Measurements from ENCODE around the gene NLRP6. TPM values are rescaled to one million over a fixed set of nuclear protein-coding genes. Genes with fewer than 3 reads are reported as not detected.
"Not testable (repeated sequence)": the region's sequence is repeated elsewhere in the genome, so short reads cannot be mapped to it uniquely, and the experiment has no call there.

Gene NLRP6
- total and polyA plus RNA-seq, 2 of the 4 experiments (the other 2 are of a cell fraction), result not detected

DNA sequence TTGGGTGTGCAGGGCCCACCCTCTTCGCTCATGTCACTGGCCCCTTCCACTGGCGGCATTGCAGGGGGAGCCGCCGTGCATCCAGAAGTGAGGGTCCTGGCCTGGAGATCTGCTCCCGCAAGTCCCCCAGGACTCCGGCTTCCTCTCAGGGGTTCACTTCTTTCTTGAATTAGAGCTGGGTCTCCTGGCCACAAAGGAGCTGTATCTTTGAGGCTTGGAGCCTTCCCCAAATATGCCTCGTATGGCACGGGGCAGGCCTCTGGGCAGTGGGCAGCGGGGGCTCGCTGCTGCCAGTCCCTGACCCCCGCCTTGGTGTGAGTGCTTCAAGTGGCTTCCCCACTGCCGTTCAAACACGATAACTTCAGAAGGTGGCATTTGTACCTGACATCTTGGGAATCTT lies 49.8 kb downstream of the NLRP6 start:
- Histone ChIP-seq H3K4ac (ENCODE audit: low read depth, low read length) (no peak overlapping the region), H3K23ac (ENCODE audit: low read depth, low read length) (no peak overlapping the region), H4K5ac (ENCODE audit: low read depth, low read length) (no peak overlapping the region), H3K56ac (ENCODE audit: extremely low read depth, insufficient read depth, low read length) (no peak overlapping the region), H3K79me1 (ENCODE audit: low read depth in 1 of 2, low read length in 2 of 2) (no peaks in the 10 kb centered on the region), H4K8ac (ENCODE audit: low read depth in 2 of 2, low read length in 2 of 2) (no peak overlapping the region), H2BK20ac (ENCODE audit: low read depth, low read length) (no peak overlapping the region), H4K20me1 (ENCODE audit: insufficient read depth, low read length) (no peaks in the 10 kb centered on the region), H3K27me3 (ENCODE audit: control insufficient read depth, insufficient read depth, low read length) (no peaks in the 10 kb centered on the region), H2BK5ac (ENCODE audit: low read depth, low read length, poor library complexity, severe bottlenecking) (no peak overlapping the region), H3K4me1 (ENCODE audit: control insufficient read depth, insufficient read depth, low read length) (peaks cover 13% of the 10 kb centered on the region), H2AK5ac (ENCODE audit: low read depth, low read length) (no peak overlapping the region), H3K9ac (ENCODE audit: low read depth, low read length) (no peak overlapping the region), H3K14ac (replicated peaks; ENCODE audit: low read depth, low read length) (no peak overlapping the region), H3K4me2 (ENCODE audit: low read depth, low read length) (no peak overlapping the region), H3K27ac (ENCODE audit: insufficient read depth, low read length) (no peak overlapping the region), H3K4me3 (ENCODE audit: insufficient read depth, low read depth, low read length) (no peak overlapping the region), H2BK15ac (ENCODE audit: low read depth, low read length) (no peak overlapping the region), H3K9me3 (ENCODE audit: control insufficient read depth, insufficient read depth, low read length) (no peaks in the 10 kb centered on the region), H3K36me3 (ENCODE audit: control insufficient read depth, insufficient read depth, low read length) (no peaks in the 10 kb centered on the region), H3K18ac (ENCODE audit: low read depth, low read length) (no peak overlapping the region), H2AFZ (replicated peaks; ENCODE audit: low read length, poor library complexity) (no peak overlapping the region), H2AK9ac (replicated peaks; ENCODE audit: low read depth, low read length, poor library complexity) (no peak overlapping the region), H3K9me1 (ENCODE audit: insufficient read depth, low read length) (no peaks in the 10 kb centered on the region), H2BK120ac (ENCODE audit: low read depth, low read length) (no peak overlapping the region), H4K91ac (ENCODE audit: insufficient read depth, low read depth, low read length) (no peak overlapping the region)
- POLR2A ChIA-PET (ENCODE audit: unreplicated experiment), result no interaction called here
- BruUV-seq (replicated peaks), result no TSS peak
- ATAC-seq (ENCODE audit: low read depth) (no peak), DNase-seq (no peak)
- intact Hi-C loops (cut with micrococcal nuclease), result no loop called here
- WGBS, 2 experiments (ENCODE audit: extremely low coverage in 2 of 2, insufficient read length in 1 of 2), result 91% methylated on average over 6 of the region's 13 CpGs; no CpG with 5 or more reads in 1 of the 2 experiments
- CTCF ChIA-PET, result no interaction called here
- in situ Hi-C loops (cut with MboI; ENCODE audit: low sequenced_read_pairs), result no loop called here
- TF ChIP-seq CHD1 (IDR thresholded peaks at IDR 0.05; ENCODE audit: low read depth, low read length) (no peak), CEBPB (IDR thresholded peaks at IDR 0.05; ENCODE audit: low read depth, low read length) (no peak), MXI1 (IDR thresholded peaks at IDR 0.05; ENCODE audit: borderline replicate concordance, low read depth, low read length) (no peak), FOS (IDR thresholded peaks at IDR 0.05; ENCODE audit: low read depth, low read length) (no peak), SMC3 (IDR thresholded peaks at IDR 0.05; ENCODE audit: low read depth, low read length) (no peak), RCOR1 (IDR thresholded peaks at IDR 0.05; ENCODE audit: insufficient replicate concordance, low read length) (no peak)
- dilution Hi-C loops (cut with HindIII; ENCODE audit: low sequenced_read_pairs, unreplicated experiment), result no loop called here

DNA sequence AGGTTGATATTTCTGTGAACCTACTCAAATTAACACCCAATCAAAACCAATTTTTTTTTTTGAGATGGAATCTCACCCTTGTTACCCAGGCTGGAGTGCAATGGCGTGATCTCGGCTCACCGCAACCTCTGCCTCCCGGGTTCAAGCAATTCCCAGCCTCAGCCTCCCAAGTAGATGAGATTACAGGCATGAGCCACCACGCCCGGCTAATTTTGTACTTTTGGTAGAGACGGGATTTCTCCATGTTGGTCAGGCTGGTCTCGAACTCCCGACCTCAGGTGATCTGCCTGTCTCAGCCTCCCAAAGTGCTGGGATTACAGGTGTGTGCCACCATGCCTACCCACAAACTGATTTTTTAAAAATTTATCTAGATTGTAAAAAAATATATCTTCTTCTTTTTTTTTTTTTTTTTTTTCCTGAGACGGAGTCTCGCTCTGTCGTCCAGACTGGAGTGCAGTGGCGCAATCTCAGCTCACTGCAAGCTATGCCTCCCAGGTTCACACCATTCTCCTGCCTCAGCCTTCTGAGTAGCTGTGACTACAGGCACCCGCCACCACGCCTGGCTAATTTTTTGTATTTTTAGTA lies 50.4 kb downstream of the NLRP6 start:
- BruUV-seq (replicated peaks); H3K27me3 ChIP-seq (ENCODE audit: control insufficient read depth, insufficient read depth, low read length); H3K4me3 ChIP-seq (ENCODE audit: insufficient read depth, low read depth, low read length); POLR2A ChIA-PET (ENCODE audit: unreplicated experiment); intact Hi-C loops (cut with micrococcal nuclease); H2BK5ac ChIP-seq (ENCODE audit: low read depth, low read length, poor library complexity, severe bottlenecking); ATAC-seq (ENCODE audit: low read depth); H2BK15ac ChIP-seq (ENCODE audit: low read depth, low read length); H3K9me3 ChIP-seq (ENCODE audit: control insufficient read depth, insufficient read depth, low read length); H3K27ac ChIP-seq (ENCODE audit: insufficient read depth, low read length); H3K23ac ChIP-seq (ENCODE audit: low read depth, low read length); in situ Hi-C loops (cut with MboI; ENCODE audit: low sequenced_read_pairs); H2BK20ac ChIP-seq (ENCODE audit: low read depth, low read length); H2AK5ac ChIP-seq (ENCODE audit: low read depth, low read length); DNase-seq; H2AK9ac ChIP-seq (replicated peaks; ENCODE audit: low read depth, low read length, poor library complexity); H3K56ac ChIP-seq (ENCODE audit: extremely low read depth, insufficient read depth, low read length); H2BK120ac ChIP-seq (ENCODE audit: low read depth, low read length); H4K20me1 ChIP-seq (ENCODE audit: insufficient read depth, low read length); H3K36me3 ChIP-seq (ENCODE audit: control insufficient read depth, insufficient read depth, low read length); H4K8ac ChIP-seq (ENCODE audit: low read depth in 2 of 2, low read length in 2 of 2); H3K14ac ChIP-seq (replicated peaks; ENCODE audit: low read depth, low read length); H3K18ac ChIP-seq (ENCODE audit: low read depth, low read length); dilution Hi-C loops (cut with HindIII; ENCODE audit: low sequenced_read_pairs, unreplicated experiment); H4K91ac ChIP-seq (ENCODE audit: insufficient read depth, low read depth, low read length); H4K5ac ChIP-seq (ENCODE audit: low read depth, low read length); H3K4me2 ChIP-seq (ENCODE audit: low read depth, low read length); H3K4ac ChIP-seq (ENCODE audit: low read depth, low read length); H3K9me1 ChIP-seq (ENCODE audit: insufficient read depth, low read length); CTCF ChIA-PET; H2AFZ ChIP-seq (replicated peaks; ENCODE audit: low read length, poor library complexity); H3K79me1 ChIP-seq (ENCODE audit: low read depth in 1 of 2, low read length in 2 of 2); H3K9ac ChIP-seq (ENCODE audit: low read depth, low read length): not testable (repeated sequence)
- peaks cover 13% of the 10 kb centered on the region for H3K4me1 ChIP-seq (ENCODE audit: control insufficient read depth, insufficient read depth, low read length)
- no CpG with 5 or more reads among the region's 15 CpGs for WGBS, 2 experiments (ENCODE audit: extremely low coverage in 2 of 2, insufficient read length in 1 of 2)
